ENCODE results near the gene JUP.

GRCh38 chr17:41814195-41814594 lies 27.7 kb upstream of the JUP start:
- TF ChIP-seq CTCF (IDR thresholded peaks at IDR 0.05), result no peak
- TF ChIP-seq POLR2A (IDR thresholded peaks at IDR 0.05), result no peak

Measured in body of pancreas (tissue), 4 donors.